Choroid plexus epithelial cell (primary cell): ENCODE results near the gene CCR9.

Source experiments
- DNase-seq: peaks from one replicate; pipeline ENCODE4 v3.0.0-alpha.2; 2010; ENCODE audit warnings: low read depth
- H3K4me3 ChIP-seq: 2 replicates; pipeline ENCODE4 v1.5.1; 2011; ENCODE audit warnings: low read depth, mild to moderate bottlenecking, control low read depth, low read length, moderate library complexity
- CTCF ChIP-seq: conservative IDR thresholded peaks from 2 replicates; pipeline ENCODE4 v1.5.1; 2011; ENCODE audit warnings: low read depth, mild to moderate bottlenecking, control low read depth, inconsistent platforms, low read length, moderate library complexity

Gene CCR9

GRCh38 chr3:45881078-45882022 is 5.0 kb upstream of the CCR9 start:
- no peak overlapping the region for H3K4me3 ChIP-seq
- DNase-seq = peak; percentile 29
- no peak for TF ChIP-seq CTCF

- no peak for TF ChIP-seq CTCF
- H3K4me3 ChIP-seq = no peak overlapping the region
- DNase-seq = no peak
Observed at GRCh38 chr3:45884368-45885201, 1.8 kb upstream of the CCR9 start.

GRCh38 chr3:45887285-45887684 is 942 bp downstream of the CCR9 start:
- H3K4me3 ChIP-seq = no peak overlapping the region
- no peak for TF ChIP-seq CTCF
- no peak for DNase-seq

GRCh38 chr3:45887759-45888511 is 1.6 kb downstream of the CCR9 start:
- TF ChIP-seq CTCF = no peak
- H3K4me3 ChIP-seq = no peak overlapping the region
- DNase-seq = peak; percentile 46

- TF ChIP-seq CTCF = no peak
Observed at GRCh38 chr3:45889337-45889736, 3.0 kb downstream of the CCR9 start.

GRCh38 chr3:45890405-45890804 is 4.1 kb downstream of the CCR9 start:
- TF ChIP-seq CTCF = no peak
- no peak for DNase-seq
- H3K4me3 ChIP-seq = no peak overlapping the region

More at GRCh38 chr3:45889337-45889736, 3.0 kb downstream of the CCR9 start:
- H3K4me3 ChIP-seq = no peak overlapping the region
- DNase-seq = no peak
